GM21360 (cell line): ENCODE measurements around the gene ZNF208.
"Not testable (repeated sequence)": the region's sequence is repeated elsewhere in the genome, so short reads cannot be mapped to it uniquely, and the experiment has no call there.

Source experiments
- ATAC-seq: cut with Tn5 transposase; IDR thresholded peaks from one replicate; pipeline ENCODE4 v1.9.1; 2021; ENCODE audit warnings: mild to moderate bottlenecking, moderate library complexity; ENCODE audit not compliant: unreplicated experiment

Gene ZNF208

GRCh38 chr19:22010437-22011143 is at the start of gene ZNF208:
Gene ZNF208, minus strand, starts transcription at chr19:22010943. Its CDS starts 149 bp downstream, at chr19:22010794.
- not testable (repeated sequence) for ATAC-seq

GRCh38 chr19:22052644-22053013 is 41.9 kb upstream of the ZNF208 start:
- ATAC-seq = peak; percentile 24

GRCh38 chr19:22041151-22041550 is 30.4 kb upstream of the ZNF208 start:
- ATAC-seq = not testable (repeated sequence)

GRCh38 chr19:22030680-22031079 is 19.9 kb upstream of the ZNF208 start:
- ATAC-seq = no peak

GRCh38 chr19:22026687-22027086 is 15.9 kb upstream of the ZNF208 start:
- no peak for ATAC-seq

GRCh38 chr19:22025539-22025938 is 14.8 kb upstream of the ZNF208 start:
- ATAC-seq = not testable (repeated sequence)

- ATAC-seq = no peak
These were observed 40.3 kb downstream of the ZNF208 start for GRCh38 chr19:21970466-21970865.

DNA sequence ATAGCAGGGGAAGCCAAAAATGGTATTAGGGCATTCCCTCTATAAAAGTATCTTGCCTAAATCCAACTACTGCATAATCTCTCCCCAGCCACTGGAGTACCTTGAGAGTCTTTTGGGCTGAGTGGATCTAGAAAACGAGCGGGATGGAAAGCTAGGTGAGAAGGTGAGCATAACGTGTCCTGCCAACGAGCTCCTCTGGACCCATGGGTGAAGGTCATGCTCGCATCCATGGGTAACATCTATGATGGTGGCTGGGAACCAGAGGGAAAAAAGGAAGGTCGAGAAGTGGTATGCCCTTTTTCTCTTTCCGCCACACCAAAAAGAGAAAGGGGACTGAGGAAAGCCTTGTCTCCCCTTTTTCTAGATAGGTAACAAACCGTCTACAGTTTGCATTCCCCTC is 63.0 kb downstream of the ZNF208 start:
- ATAC-seq = no peak

DNA sequence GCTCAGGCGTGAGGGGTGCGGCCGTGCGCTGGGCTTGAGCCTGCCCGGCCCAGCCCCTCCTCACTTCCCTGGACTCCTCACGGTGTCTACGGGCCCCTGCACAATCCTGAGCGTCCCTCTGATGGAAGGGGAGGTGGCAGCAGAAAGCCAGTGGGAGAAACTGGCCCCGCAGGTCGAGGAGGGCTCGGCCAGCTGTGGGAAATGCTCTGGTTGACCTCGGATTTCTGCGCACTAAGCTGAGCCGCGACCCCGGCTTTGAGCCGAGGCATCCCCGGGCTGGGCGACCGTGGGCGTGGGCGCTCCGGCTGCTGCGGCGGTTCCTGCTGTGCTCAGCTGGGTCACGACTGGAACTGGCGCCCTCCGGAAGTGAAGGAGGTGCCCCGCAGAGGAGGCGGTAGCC is 70.1 kb downstream of the ZNF208 start:
- no peak for ATAC-seq

GRCh38 chr19:21934593-21934992 is 76.2 kb downstream of the ZNF208 start:
- no peak for ATAC-seq

GRCh38 chr19:21934131-21934530 is 76.6 kb downstream of the ZNF208 start:
- no peak for ATAC-seq

- no peak for ATAC-seq
These were observed 88.5 kb downstream of the ZNF208 start for GRCh38 chr19:21922276-21922675.

- no peak for ATAC-seq
These were observed 89.0 kb downstream of the ZNF208 start for GRCh38 chr19:21921691-21922180.

DNA sequence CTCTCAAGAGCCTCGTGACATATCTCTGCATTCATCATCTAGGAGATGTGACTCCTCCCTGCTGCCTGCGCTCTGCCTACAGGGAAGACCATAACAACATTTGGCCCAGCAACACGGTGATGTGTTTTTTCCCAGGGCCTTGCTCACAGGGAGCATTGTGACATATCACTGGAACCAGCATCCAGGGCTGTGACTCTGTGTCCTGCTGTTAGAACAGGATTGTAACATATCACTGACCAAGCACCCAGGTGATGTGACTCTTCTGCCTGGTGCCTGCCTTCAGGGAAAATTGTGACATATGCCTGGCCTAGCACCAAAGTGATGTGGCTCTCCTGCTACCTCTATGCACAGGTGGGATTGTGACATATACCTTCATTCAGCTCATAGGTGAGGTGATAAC is 95.3 kb downstream of the ZNF208 start:
- no peak for ATAC-seq

- ATAC-seq = no peak
These were observed 98.1 kb downstream of the ZNF208 start for GRCh38 chr19:21912654-21913053.

DNA sequence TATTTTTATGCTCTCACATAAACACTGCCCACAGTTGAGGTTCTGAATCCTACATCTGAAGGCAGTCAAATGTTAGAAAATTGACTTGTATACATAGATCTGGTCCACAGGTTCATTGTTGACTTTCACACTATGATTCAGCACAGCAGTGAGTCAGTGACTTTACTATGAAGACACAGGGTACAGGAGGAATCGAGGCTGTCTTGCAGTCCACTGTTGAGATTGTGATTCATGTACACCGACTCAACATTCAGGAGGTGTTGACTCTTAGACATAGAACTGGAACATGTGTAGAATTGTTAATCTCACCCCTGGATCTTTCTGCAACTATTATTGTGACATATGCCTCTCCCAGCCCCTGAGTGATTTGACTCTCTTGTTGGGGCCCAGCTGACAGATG is 100.4 kb downstream of the ZNF208 start:
- no peak for ATAC-seq

- ATAC-seq = no peak
These were observed 102.7 kb downstream of the ZNF208 start for GRCh38 chr19:21908066-21908465.

GRCh38 chr19:21907516-21907915 is 103.2 kb downstream of the ZNF208 start:
- ATAC-seq = no peak

DNA sequence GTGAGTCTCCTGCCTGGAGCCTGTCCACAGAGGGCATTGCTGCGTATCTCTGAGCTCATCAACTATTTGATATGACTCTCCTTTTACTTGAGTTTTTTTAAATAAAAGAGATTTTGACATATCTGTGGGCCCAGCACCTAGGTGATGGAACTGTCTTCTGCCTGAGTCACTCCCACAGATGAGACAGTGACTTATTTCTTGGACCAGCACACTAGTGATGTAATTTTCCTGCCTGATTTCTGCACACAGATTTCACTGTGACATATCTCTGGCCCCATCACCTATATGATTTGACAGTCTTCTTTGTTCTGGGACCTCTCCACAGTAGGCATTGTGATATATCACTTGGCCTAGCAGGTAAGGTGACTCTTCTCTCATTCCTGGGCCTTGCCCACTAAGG is 108.2 kb downstream of the ZNF208 start:
- no peak for ATAC-seq

DNA sequence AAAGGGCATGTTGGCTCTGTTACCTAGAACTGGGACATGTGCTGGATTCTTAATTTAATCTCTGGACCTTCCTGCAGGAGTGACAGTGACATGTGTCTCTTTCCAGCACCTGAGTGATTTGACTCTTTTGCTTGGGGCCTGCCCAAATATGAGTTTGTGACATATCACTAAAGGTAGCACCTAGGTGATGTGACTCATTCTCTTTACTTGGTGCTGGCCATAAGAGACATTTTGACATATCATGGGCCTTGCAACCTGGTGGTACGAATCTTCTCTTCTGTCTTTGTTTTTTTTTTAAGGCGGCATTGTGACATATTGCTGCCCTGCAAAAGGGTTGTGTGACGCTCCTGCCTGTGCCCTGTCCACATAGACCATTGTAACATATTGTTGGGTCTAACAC is 108.9 kb downstream of the ZNF208 start:
- no peak for ATAC-seq

DNA sequence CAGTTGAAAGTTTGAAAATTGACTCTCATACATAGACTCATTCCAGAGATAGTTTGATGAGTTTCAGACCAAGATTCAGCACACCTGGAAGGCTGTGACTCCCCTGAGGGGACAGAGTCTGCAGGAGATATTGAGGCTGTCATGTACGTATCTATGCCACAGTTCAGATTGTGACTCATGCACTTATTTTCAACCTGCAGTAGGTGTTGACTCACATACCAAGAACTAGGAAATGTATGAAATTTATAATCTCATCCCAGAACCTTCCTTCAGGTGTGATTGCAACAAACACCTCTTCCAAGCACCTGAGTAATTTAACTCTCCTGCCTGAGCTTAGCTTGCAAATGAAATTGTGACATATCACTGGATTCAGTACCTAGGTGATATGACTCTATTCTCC is 110.3 kb downstream of the ZNF208 start:
- no peak for ATAC-seq

DNA sequence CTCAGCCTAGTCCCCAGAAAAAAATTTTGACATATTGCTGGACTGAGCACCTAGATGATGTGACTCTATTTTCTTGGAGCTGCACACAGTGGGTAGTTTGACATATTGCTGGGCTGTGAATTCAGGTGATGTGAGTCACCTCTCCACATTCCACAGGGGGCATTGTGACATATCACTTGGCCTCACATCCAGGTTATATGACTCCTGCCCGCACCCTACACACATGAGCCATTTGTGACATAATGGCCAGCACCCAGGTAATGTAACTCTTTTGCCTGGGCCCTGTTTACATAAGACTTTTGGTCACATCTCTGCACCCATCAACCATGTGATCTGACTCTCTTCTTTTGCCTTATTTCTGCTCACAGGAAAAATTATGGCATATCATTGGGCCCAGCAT is 119.7 kb downstream of the ZNF208 start:
- ATAC-seq = no peak

GRCh38 chr19:21890017-21890416 is 120.7 kb downstream of the ZNF208 start:
- ATAC-seq = not testable (repeated sequence)
